Skin epidermis (tissue), 12 donors: ENCODE measurements around the gene AIFM1.

Experiments
- H3K27ac ChIP-seq, 21 experiments: fragments of 200-600 bp; sonication (generic) in 11 of 21; one replicate each; pipeline ENCODE4 v1.5.0; 2020; ENCODE audit warnings: mild to moderate bottlenecking in 3 of 21, inconsistent platforms in 2 of 21, moderate library complexity in 2 of 21
- H3K4me3 ChIP-seq, 7 experiments: fragments of 200-600 bp; sonication (generic) in 2 of 7; one replicate each; pipeline ENCODE4 v1.5.0; 2020; ENCODE audit warnings: inconsistent platforms in 2 of 7, mild to moderate bottlenecking in 2 of 7, moderate library complexity in 1 of 7

Gene AIFM1

GRCh38 chrX:130171446-130172126, 5.9 kb upstream of the AIFM1 start, which contains the start of gene RAB33A:
Gene RAB33A, plus strand, starts transcription at chrX:130171962. Its CDS starts 101 bp downstream, at chrX:130172063.
- Histone ChIP-seq H3K4me3 (peak within 1 kb of the TSS; percentile 25 to 45 (median 38)), H3K27ac (peak within 1 kb of the TSS in 14 of 21 experiments; percentile 2 to 83 (median 60))

GRCh38 chrX:130170752-130171445, 5.3 kb upstream of the AIFM1 start:
- H3K4me3 ChIP-seq, result peak overlapping the region; percentile 25 to 45 (median 38)

GRCh38 chrX:130167040-130167439, 1.4 kb upstream of the AIFM1 start:
- H3K4me3 ChIP-seq, result no peak overlapping the region

More at GRCh38 chrX:130170752-130171445, 5.3 kb upstream of the AIFM1 start:
- H3K27ac ChIP-seq, result peak overlapping the region in 7 of 21 experiments; percentile 2 to 83 (median 57)

GRCh38 chrX:130166503-130166777, 799 bp upstream of the AIFM1 start:
- H3K27ac ChIP-seq, result peak overlapping the region in 20 of 21 experiments; percentile 62 to 91 (median 80)
- H3K4me3 ChIP-seq, result peak overlapping the region; percentile 41 to 65 (median 58)

More at GRCh38 chrX:130167040-130167439, 1.4 kb upstream of the AIFM1 start:
- peak overlapping the region in 3 of 21 experiments; percentile 78 to 87 (median 81) for H3K27ac ChIP-seq

- Histone ChIP-seq H3K27ac (peak overlapping the region; percentile 13 to 91 (median 79)), H3K4me3 (peak overlapping the region; percentile 41 to 65 (median 58))
These were observed 399 bp downstream of the AIFM1 start for GRCh38 chrX:130165181-130165702.

- Histone ChIP-seq H3K27ac (no peak overlapping the region), H3K4me3 (no peak overlapping the region)
These were observed 2.2 kb downstream of the AIFM1 start for GRCh38 chrX:130163398-130163797.

- Histone ChIP-seq H3K27ac (peak overlapping the region in 1 of 21 experiments; percentile 5), H3K4me3 (no peak overlapping the region)
These were observed 3.4 kb downstream of the AIFM1 start for GRCh38 chrX:130162094-130162735.

GRCh38 chrX:130159776-130160175, 5.9 kb downstream of the AIFM1 start:
- H3K27ac ChIP-seq, result no peak overlapping the region
- no peak overlapping the region for H3K4me3 ChIP-seq

GRCh38 chrX:130158311-130158710, 7.3 kb downstream of the AIFM1 start:
- H3K27ac ChIP-seq, result no peak overlapping the region
- no peak overlapping the region for H3K4me3 ChIP-seq

- Histone ChIP-seq H3K27ac (no peak overlapping the region), H3K4me3 (no peak overlapping the region)
These were observed 10.1 kb downstream of the AIFM1 start for GRCh38 chrX:130155564-130155963.

GRCh38 chrX:130147631-130148030, 18.0 kb downstream of the AIFM1 start:
- no peak overlapping the region for H3K27ac ChIP-seq
- H3K4me3 ChIP-seq, result no peak overlapping the region

GRCh38 chrX:130145123-130145522, 20.5 kb downstream of the AIFM1 start:
- no peak overlapping the region for H3K4me3 ChIP-seq
- H3K27ac ChIP-seq, result no peak overlapping the region

GRCh38 chrX:130144509-130144908, 21.1 kb downstream of the AIFM1 start:
- H3K27ac ChIP-seq, result no peak overlapping the region
- H3K4me3 ChIP-seq, result no peak overlapping the region

GRCh38 chrX:130139474-130140201, 26.0 kb downstream of the AIFM1 start:
- Histone ChIP-seq H3K27ac (no peak overlapping the region), H3K4me3 (no peak overlapping the region)

- no peak overlapping the region for H3K27ac ChIP-seq
- no peak overlapping the region for H3K4me3 ChIP-seq
These were observed 28.7 kb downstream of the AIFM1 start for GRCh38 chrX:130136961-130137360.

GRCh38 chrX:130136496-130136895, 29.1 kb downstream of the AIFM1 start:
- Histone ChIP-seq H3K4me3 (no peak overlapping the region), H3K27ac (no peak overlapping the region)

- no peak overlapping the region for H3K27ac ChIP-seq
- H3K4me3 ChIP-seq, result no peak overlapping the region
These were observed 34.7 kb downstream of the AIFM1 start for GRCh38 chrX:130130990-130131389.

- Histone ChIP-seq H3K27ac (peak overlapping the region in 14 of 21 experiments; percentile 9 to 85 (median 44)), H3K4me3 (no peak overlapping the region)
These were observed 40.4 kb downstream of the AIFM1 start for GRCh38 chrX:130125091-130125874.

- Histone ChIP-seq H3K4me3 (no peak overlapping the region), H3K27ac (peak overlapping the region in 9 of 21 experiments; percentile 1 to 85 (median 44))
These were observed 41.1 kb downstream of the AIFM1 start for GRCh38 chrX:130124577-130124976.
